ENCODE measurements around the gene ARRDC5. TPM values are rescaled to one million over a fixed set of nuclear protein-coding genes. Genes with fewer than 3 reads are reported as not detected.

ARRDC5 gene
- total RNA-seq, 1 experiment from 2014 or later = not detected

- Histone ChIP-seq H3K4me3 (no peak overlapping the region), H4K20me1 (ENCODE audit: insufficient read depth) (no peaks in the 10 kb centered on the region), H2AFZ (no peak overlapping the region), H3K27me3 (ENCODE audit: insufficient read depth, low read depth) (no peaks in the 10 kb centered on the region), H3K27ac (no peak overlapping the region), H3K4me1 (replicated peaks; ENCODE audit: insufficient read depth) (peaks cover 17% of the 10 kb centered on the region), H3K4me2 (no peak overlapping the region), H3K9me2 (ENCODE audit: insufficient read depth) (no peaks in the 10 kb centered on the region), H3K9me3 (ENCODE audit: insufficient read depth, low read depth) (no peaks in the 10 kb centered on the region), H3K36me3 (ENCODE audit: low read depth) (no peaks in the 10 kb centered on the region), H3F3A (ENCODE audit: insufficient read depth, low read depth) (peaks cover 22% of the 10 kb centered on the region; the same call in 1 of the 2 replicates), H3K79me2 (ENCODE audit: low read depth) (no peaks in the 10 kb centered on the region)
- ChIA-PET POLR2A (ENCODE audit: unreplicated experiment) (interaction anchor here (0.6 kb wide), 1 partner anchor 31 kb away, joined by 5 read pairs; no protein-coding TSS in a partner anchor), CTCF (no interaction called here)
- intact Hi-C loops (cut with micrococcal nuclease; ENCODE audit: unreplicated experiment) = loop anchor here (5.0 kb wide), 1 partner anchor 158 kb away; no protein-coding TSS in a partner anchor
- TF ChIP-seq CTCF (conservative IDR thresholded peaks at IDR 0.05) (no peak), EZH2 (IDR thresholded peaks at IDR 0.05; ENCODE audit: low read depth) (no peak)
- no TSS peak for BruUV-seq (replicated peaks)
- no peak for DNase-seq
These were observed 28.8 kb downstream of the ARRDC5 start for GRCh38 chr19:4873930-4874329.

- CTCF ChIA-PET = no interaction called here
- DNase-seq = no peak
- intact Hi-C loops (cut with micrococcal nuclease; ENCODE audit: unreplicated experiment) = loop anchor here (1.0 to 5.0 kb wide), 2 partner anchors 40 to 161 kb away; no protein-coding TSS in a partner anchor
- H3K9me3 ChIP-seq (ENCODE audit: insufficient read depth, low read depth) = no peaks in the 10 kb centered on the region
- TF ChIP-seq EZH2 (IDR thresholded peaks at IDR 0.05; ENCODE audit: low read depth) (no peak), CTCF (conservative IDR thresholded peaks at IDR 0.05) (no peak)
- no peak overlapping the region for H3K27ac ChIP-seq
- H3K79me2 ChIP-seq (ENCODE audit: low read depth) = peaks cover 7% of the 10 kb centered on the region
- BruUV-seq (replicated peaks) = no TSS peak
- no peaks in the 10 kb centered on the region for H3K9me2 ChIP-seq (ENCODE audit: insufficient read depth)
- H2AFZ ChIP-seq = no peak overlapping the region
- no peaks in the 10 kb centered on the region for H3K27me3 ChIP-seq (ENCODE audit: insufficient read depth, low read depth)
- H3K4me1 ChIP-seq (replicated peaks; ENCODE audit: insufficient read depth) = peaks cover 17% of the 10 kb centered on the region
- no peak overlapping the region for H3K4me3 ChIP-seq
- no peaks in the 10 kb centered on the region for H3K36me3 ChIP-seq (ENCODE audit: low read depth)
- H3K4me2 ChIP-seq = no peak overlapping the region
- POLR2A ChIA-PET (ENCODE audit: unreplicated experiment) = no interaction called here
- peaks cover 31% of the 10 kb centered on the region; the same call in 1 of the 2 replicates for H3F3A ChIP-seq (ENCODE audit: insufficient read depth, low read depth)
- H4K20me1 ChIP-seq (ENCODE audit: insufficient read depth) = no peaks in the 10 kb centered on the region
These were observed 31.0 kb downstream of the ARRDC5 start for GRCh38 chr19:4871711-4872110.

- H2AFZ ChIP-seq = no peak overlapping the region
- BruUV-seq (replicated peaks) = no TSS peak
These were observed 32.5 kb downstream of the ARRDC5 start for GRCh38 chr19:4870025-4870700.

More at GRCh38 chr19:4870025-4870700, 32.5 kb downstream of the ARRDC5 start:
- ChIA-PET CTCF (interaction anchor here (0.6 to 1.7 kb wide), 5 partner anchors 9 to 60 kb away, joined by 3 to 16 read pairs (median 4); no protein-coding TSS in a partner anchor), POLR2A (ENCODE audit: unreplicated experiment) (interaction anchor here (0.6 kb wide), 1 partner anchor 57 kb away, joined by 3 read pairs; no protein-coding TSS in a partner anchor)
- Histone ChIP-seq H3K4me2 (0 out of 2 replicates have a peak overlapping the region, but pooled peaks have one; percentile 5), H3K4me1 (replicated peaks; ENCODE audit: insufficient read depth) (peaks cover 17% of the 10 kb centered on the region), H4K20me1 (ENCODE audit: insufficient read depth) (no peaks in the 10 kb centered on the region), H3F3A (ENCODE audit: insufficient read depth, low read depth) (peaks cover 31% of the 10 kb centered on the region; the same call in 1 of the 2 replicates), H3K79me2 (ENCODE audit: low read depth) (peaks cover 14% of the 10 kb centered on the region), H3K36me3 (ENCODE audit: low read depth) (no peaks in the 10 kb centered on the region), H3K9me2 (ENCODE audit: insufficient read depth) (no peaks in the 10 kb centered on the region), H3K27ac (peak overlapping the region; percentile 88), H3K4me3 (no peak overlapping the region), H3K27me3 (ENCODE audit: insufficient read depth, low read depth) (no peaks in the 10 kb centered on the region), H3K9me3 (ENCODE audit: insufficient read depth, low read depth) (no peaks in the 10 kb centered on the region)
- TF ChIP-seq CTCF (conservative IDR thresholded peaks at IDR 0.05) (no peak), EZH2 (IDR thresholded peaks at IDR 0.05; ENCODE audit: low read depth) (no peak)
- intact Hi-C loops (cut with micrococcal nuclease; ENCODE audit: unreplicated experiment) = loop anchor here (5.0 kb wide), 1 partner anchor 162 kb away; no protein-coding TSS in a partner anchor
- peak; percentile 79 to 87 for DNase-seq
